HepG2 (cell line): Measurements from ENCODE around the gene PEF1. TPM values are rescaled to one million over a fixed set of nuclear protein-coding genes. Genes with fewer than 3 reads are reported as not detected.

Source experiments
- ATF6 ChIP-seq: sonication (generic); formaldehyde crosslinking; conservative IDR thresholded peaks from 2 replicates; pipeline ENCODE4 v1.4.0; 2020; ENCODE audit warnings: missing genetic modification reagents
- FOXP4 ChIP-seq: sonication (generic); formaldehyde crosslinking; IDR thresholded peaks from 2 replicates; pipeline ENCODE4 v1.4.0; 2020; ENCODE audit warnings: missing genetic modification reagents
- MED1 ChIP-seq: sonication (generic); formaldehyde crosslinking; IDR thresholded peaks from 2 replicates; pipeline ENCODE4 v1.4.0; 2020; ENCODE audit warnings: missing genetic modification reagents
- MTA1 ChIP-seq: sonication (generic); formaldehyde crosslinking; IDR thresholded peaks from 2 replicates; pipeline ENCODE4 v1.4.0; 2020; ENCODE audit warnings: missing genetic modification reagents, mild to moderate bottlenecking, borderline replicate concordance
- SP5 ChIP-seq: IDR thresholded peaks from 2 replicates; pipeline ENCODE4 v1.6.1; 2016; ENCODE audit warnings: low read depth, borderline replicate concordance
- ZNF407 ChIP-seq: sonication (generic); formaldehyde crosslinking; IDR thresholded peaks from one replicate; pipeline ENCODE4 v1.5.1; 2020; ENCODE audit warnings: mild to moderate bottlenecking, missing genetic modification reagents; ENCODE audit errors: not compliant biosample characterization
- ZNF687 ChIP-seq: sonication (generic); formaldehyde crosslinking; IDR thresholded peaks from 2 replicates; pipeline ENCODE4 v1.5.1; 2020; ENCODE audit warnings: mild to moderate bottlenecking, missing genetic modification reagents, moderate library complexity
- ZNF775 ChIP-seq: sonication (generic); formaldehyde crosslinking; IDR thresholded peaks from 2 replicates; pipeline ENCODE4 v1.4.0; 2020; ENCODE audit warnings: missing genetic modification reagents, mild to moderate bottlenecking, moderate library complexity, borderline replicate concordance
- polyA plus RNA-seq, 8 experiments: library from polyadenylated mRNA; depleted of rRNA in 3 of 8; stranded (reverse) in 7 of 8; unstranded in 1 of 8; fragments of >200 nt; fragmentation: Illumina TruSeq in 4 of 8; extraction: Trizol in 4 of 8; gene quantifications; 2 replicates each; pipeline versions ENCODE4 v1.2.1 to v1.2.3, GENCODE V29; 2011 to 2016; ENCODE audit warnings: low read depth in 4 of 8, missing spikeins in 1 of 8, mixed read lengths in 1 of 8; ENCODE audit not compliant: insufficient read depth in 1 of 8
- total RNA-seq, 5 experiments: library from RNA; depleted of rRNA; stranded (reverse); fragments of >200 nt; fragmentation: Illumina TruSeq; extraction: Trizol; gene quantifications; 2 replicates each; pipeline ENCODE4 v1.2.3, GENCODE V29; 2016; ENCODE audit warnings: low read depth in 1 of 5

The PEF1 gene
- total and polyA plus RNA-seq, 2 of the 13 experiments (the other 11 are each of a cell fraction or from before 2014, with no cell fraction given) = 57.1 to 57.8 TPM

GRCh38 chr1:31583995-31584868 lies 60.4 kb downstream of the PEF1 start (continued):
- TF ChIP-seq ZNF687 (CRISPR knock-in tag) (peak; percentile 84), FOXP4 (0 out of 2 replicates have a peak, but pooled peaks have one; percentile 36), SP5 (CRISPR knock-in tag) (peak; percentile 48; the same call in 1 of the 2 replicates), MED1 (CRISPR knock-in tag) (peak; percentile 63; the same call in 1 of the 2 replicates), MTA1 (CRISPR knock-in tag) (peak; percentile 82; the same call in 1 of the 2 replicates), ZNF775 (CRISPR knock-in tag) (no peak), ZNF407 (CRISPR knock-in tag) (no peak), ATF6 (no peak)
